ENCODE measurements around the gene PLCB1. TPM values are rescaled to one million over a fixed set of nuclear protein-coding genes. Genes with fewer than 3 reads are reported as not detected.

PLCB1 gene
- total and polyA plus RNA-seq, 2 donors (not counting 3 experiments of a cell fraction or from before 2014, with no cell fraction given) = 10.2 to 53.4 TPM

GRCh38 chr20:8326899-8327298, 194.8 kb downstream of the PLCB1 start:
- intact Hi-C loops (cut with micrococcal nuclease) = no loop called here
- no peak overlapping the region for H3K27ac ChIP-seq (ENCODE audit: insufficient read depth, low read depth, low read length)
- no peak overlapping the region for H2AFZ ChIP-seq (ENCODE audit: low read depth, low read length)
- no peak overlapping the region for H3K4me3 ChIP-seq (replicated peaks in 1 of 3; ENCODE audit: insufficient read depth in 1 of 3, low read depth in 1 of 3, low read length in 3 of 3)
- no peaks in the 10 kb centered on the region for H3K9me1 ChIP-seq (replicated peaks; ENCODE audit: control insufficient read depth, extremely low read depth, insufficient read depth, low read length)
- H3K79me2 ChIP-seq (ENCODE audit: control insufficient read depth, insufficient read depth, low read length) = no peaks in the 10 kb centered on the region
- no peaks in the 10 kb centered on the region for H3K9me3 ChIP-seq (replicated peaks; ENCODE audit: control insufficient read depth, insufficient read depth, low read length)
- H3K36me3 ChIP-seq (ENCODE audit: control insufficient read depth in 2 of 2, extremely low read depth in 1 of 2, insufficient read depth in 2 of 2, low read length in 2 of 2) = no peaks in the 10 kb centered on the region
- CTCF ChIA-PET = no interaction called here
- no peak for TF ChIP-seq POLR2AphosphoS5 (IDR thresholded peaks at IDR 0.05; ENCODE audit: insufficient read depth, low read depth, low read length)
- no peak for TF ChIP-seq MAX (IDR thresholded peaks at IDR 0.05; ENCODE audit: insufficient read depth, insufficient read length)
- TF ChIP-seq, protein P1, sequence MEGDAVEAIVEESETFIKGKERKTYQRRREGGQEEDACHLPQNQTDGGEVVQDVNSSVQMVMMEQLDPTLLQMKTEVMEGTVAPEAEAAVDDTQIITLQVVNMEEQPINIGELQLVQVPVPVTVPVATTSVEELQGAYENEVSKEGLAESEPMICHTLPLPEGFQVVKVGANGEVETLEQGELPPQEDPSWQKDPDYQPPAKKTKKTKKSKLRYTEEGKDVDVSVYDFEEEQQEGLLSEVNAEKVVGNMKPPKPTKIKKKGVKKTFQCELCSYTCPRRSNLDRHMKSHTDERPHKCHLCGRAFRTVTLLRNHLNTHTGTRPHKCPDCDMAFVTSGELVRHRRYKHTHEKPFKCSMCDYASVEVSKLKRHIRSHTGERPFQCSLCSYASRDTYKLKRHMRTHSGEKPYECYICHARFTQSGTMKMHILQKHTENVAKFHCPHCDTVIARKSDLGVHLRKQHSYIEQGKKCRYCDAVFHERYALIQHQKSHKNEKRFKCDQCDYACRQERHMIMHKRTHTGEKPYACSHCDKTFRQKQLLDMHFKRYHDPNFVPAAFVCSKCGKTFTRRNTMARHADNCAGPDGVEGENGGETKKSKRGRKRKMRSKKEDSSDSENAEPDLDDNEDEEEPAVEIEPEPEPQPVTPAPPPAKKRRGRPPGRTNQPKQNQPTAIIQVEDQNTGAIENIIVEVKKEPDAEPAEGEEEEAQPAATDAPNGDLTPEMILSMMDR (IDR thresholded peaks at IDR 0.05; ENCODE audit: extremely low read depth in 1 of 2, insufficient read depth in 1 of 2, low read depth in 1 of 2, low read length in 2 of 2) = no peak
- TF ChIP-seq JUN (IDR thresholded peaks at IDR 0.05; ENCODE audit: borderline replicate concordance, insufficient read depth, insufficient read length, low read depth) = no peak
- TF ChIP-seq POLR2A (IDR thresholded peaks at IDR 0.05; ENCODE audit: low read depth, low read length) = no peak
- TF ChIP-seq FOS (IDR thresholded peaks at IDR 0.05; ENCODE audit: borderline replicate concordance, insufficient read depth, low read length) = no peak
- no peak for TF ChIP-seq MYC (IDR thresholded peaks at IDR 0.05; ENCODE audit: low read depth, low read length)
- TF ChIP-seq EZH2 (IDR thresholded peaks at IDR 0.05; ENCODE audit: borderline replicate concordance, low read depth, low read length, severe bottlenecking) = no peak
- no peak for TF ChIP-seq GATA2 (IDR thresholded peaks at IDR 0.05; ENCODE audit: insufficient read depth, insufficient read length, low read depth, low read length)
- FAIRE-seq = no peak
- POLR2A ChIA-PET = no interaction called here
- dilution Hi-C loops (cut with MboI; ENCODE audit: extremely low pct_ligation_motif_present, low sequenced_read_pairs) = no loop called here
- H4K20me1 ChIP-seq (replicated peaks; ENCODE audit: control insufficient read depth, extremely low read depth, insufficient read depth, low read length) = no peaks in the 10 kb centered on the region
- no peak for DNase-seq (ENCODE audit: low read depth, low spot score)
- H3K4me2 ChIP-seq (ENCODE audit: insufficient read depth, low read length) = no peak overlapping the region
- no peaks in the 10 kb centered on the region for H3K4me1 ChIP-seq (ENCODE audit: control insufficient read depth, extremely low read depth, insufficient read depth, low read length)
- BruUV-seq (replicated peaks) = no TSS peak
- no peak overlapping the region for H3K9ac ChIP-seq (replicated peaks; ENCODE audit: extremely low read depth, insufficient read depth, low read length)
- no peaks in the 10 kb centered on the region for H3K27me3 ChIP-seq (ENCODE audit: control insufficient read depth in 2 of 2, insufficient read depth in 2 of 2, low read length in 2 of 2)
